ENCODE data around the gene EXOC7.

- no peak for TF ChIP-seq CTCF (IDR thresholded peaks at IDR 0.05)
- TF ChIP-seq POLR2A (IDR thresholded peaks at IDR 0.05): no peak
- no peak for TF ChIP-seq POLR2AphosphoS5 (IDR thresholded peaks at IDR 0.05; ENCODE audit: insufficient read depth in 1 of 2, low read depth in 1 of 2)
Observed at GRCh38 chr17:76123749-76124581, 20.4 kb upstream of the EXOC7 start.

Data from vagina (tissue), 2 donors.